Psoas muscle (tissue), 8 donors: ENCODE results near the gene CSF3R. TPM values are rescaled to one million over a fixed set of nuclear protein-coding genes. Genes with fewer than 3 reads are reported as not detected.

ENCODE experiments used
- ATAC-seq, 4 donors: fragments of 200-7000 bp; cut with Tn5 transposase; one replicate each; pipeline ENCODE4 v1.9.1; 2020; ENCODE audit warnings: moderate library complexity in 3 of 4, mild to moderate bottlenecking in 2 of 4
- DNase-seq, 2 donors: peaks; one replicate each; pipeline ENCODE4 v3.0.0-alpha.2; 2020
- H3K27ac ChIP-seq: fragments of 200-600 bp; one replicate; pipeline ENCODE4 v1.8.0; 2022
- H3K27me3 ChIP-seq, 3 donors: fragments of 200-600 bp in 1 of 3; one replicate each; pipeline versions ENCODE4 v1.6.1 to v1.8.0; 2013 to 2022; ENCODE audit warnings: low read length in 2 of 3, mild to moderate bottlenecking in 2 of 3, moderate library complexity in 1 of 3; ENCODE audit not compliant: insufficient read depth in 3 of 3
- H3K36me3 ChIP-seq, 2 donors: fragments of 200-600 bp in 1 of 2; one replicate each; pipeline versions ENCODE4 v1.6.1 to v1.8.0; 2013 to 2022; ENCODE audit warnings: low read depth in 1 of 2, mild to moderate bottlenecking in 1 of 2, moderate library complexity in 1 of 2; ENCODE audit not compliant: insufficient read depth in 1 of 2
- H3K4me1 ChIP-seq: fragments of 200-600 bp; one replicate; pipeline ENCODE4 v1.8.0; 2022
- H3K4me3 ChIP-seq: fragments of 200-600 bp; one replicate; pipeline ENCODE4 v1.8.0; 2022; ENCODE audit warnings: mild to moderate bottlenecking
- H3K9me3 ChIP-seq: fragments of 200-600 bp; one replicate; pipeline ENCODE4 v1.8.0; 2022
- WGBS, 3 donors: extraction: QIAGEN DNeasy Blood & Tissue Kit; methylation state at CpG; one replicate each; pipeline versions ENCODE4 v1.1.6 to v1.1.7; 2013; 5-methylcytosine and 5-hydroxymethylcytosine counted together
- intact Hi-C, 2 donors: fragments of 100-400 bp; cut with DNase I; formaldehyde crosslinking; loops; one replicate each; pipeline versions ENCODE4 v1.11.0 to v1.14.2; 2022
- polyA plus RNA-seq, 3 donors: library from polyadenylated mRNA; stranded (reverse); fragments of 200-250 nt; gene quantifications; one replicate each; pipeline ENCODE4 v1.2.3, GENCODE V29; 2013
- total RNA-seq, 4 donors: library from RNA; stranded (reverse); fragmentation: NEBNext Ultra II Directional in 2 of 4; extraction: Animal tissue kit (Norgen Biotek cat#: 25700) in 2 of 4; gene quantifications; one replicate each; pipeline versions ENCODE4 v1.2.1 to v1.2.4, GENCODE V29; 2021 to 2023
- TF ChIP-seq, protein P1 (sequence below): fragments of 200-600 bp; IDR thresholded peaks from one replicate; pipeline ENCODE4 v1.8.0; 2022; ENCODE audit warnings: antibody characterized with exemption
- donor health status: healthy with polysubstance abuse.
- donor health status: DM: no; HTN: no; CAD: no; lungs with moderate emphysema.
- donor health status: Bipolar disorder and iron deficiency.
- donor health status: healthy.
- donor health status: DM: yes; HTN: yes; CAD: no.
- donor health status: DM: no; HTN: no; CAD: no.
- donor health status: DM: no; HTN: no; CAD: no.
- donor health status: DM: yes; HTN: yes; CAD: no.

Gene CSF3R
- total and polyA plus RNA-seq, 7 donors: 0.52 to 6.5 (median 1.9) TPM

DNA sequence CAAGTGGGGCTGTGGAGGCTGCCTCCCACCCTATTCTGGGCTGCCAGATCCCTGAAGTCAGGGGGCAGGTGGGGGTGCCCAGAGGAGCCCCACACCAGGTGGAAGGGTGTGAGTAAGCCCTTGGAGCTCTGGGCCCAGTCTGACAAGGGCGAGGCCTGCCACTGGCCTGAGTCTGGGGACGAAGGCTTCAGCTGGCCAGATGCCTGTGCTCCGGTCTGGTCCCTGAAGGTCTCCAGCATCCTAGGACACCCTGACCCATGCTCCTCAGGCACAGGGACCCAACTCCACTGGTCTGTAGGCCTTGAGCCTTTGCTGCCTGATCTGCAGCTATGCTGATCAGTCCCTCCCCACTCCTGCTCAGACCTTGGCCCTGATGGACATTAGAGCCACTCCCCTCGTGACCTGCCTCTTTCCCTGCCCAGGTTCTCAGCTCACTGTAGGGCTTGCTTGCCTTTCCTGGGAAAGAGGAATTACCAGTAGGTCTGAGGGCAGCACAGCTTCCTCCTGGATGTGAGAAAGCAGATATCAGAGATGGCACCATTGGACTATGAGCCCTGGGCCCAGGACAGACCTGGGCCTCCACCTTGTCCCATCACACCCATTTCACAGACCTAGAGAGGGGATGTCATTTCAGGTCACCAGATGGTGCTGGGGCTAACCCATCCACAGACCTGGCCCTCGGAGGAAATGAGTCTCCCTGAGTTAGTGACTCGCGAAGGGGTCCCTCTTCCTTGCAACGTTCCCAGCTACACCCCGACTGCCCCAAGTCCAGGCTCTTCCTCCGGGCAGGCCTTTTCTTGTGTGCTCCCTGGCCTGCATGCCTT, 32.8 kb upstream of the CSF3R start:
- no peak overlapping the region for H3K4me3 ChIP-seq
- WGBS, 3 donors: 80 to 87% (median 85%) methylated on average over 9 to 10 of the region's 10 CpGs
- DNase-seq: no peak
- peaks cover 0 to 10% (median 0%) of the 10 kb centered on the region in 3 donors for H3K27me3 ChIP-seq
- TF ChIP-seq, protein P1, sequence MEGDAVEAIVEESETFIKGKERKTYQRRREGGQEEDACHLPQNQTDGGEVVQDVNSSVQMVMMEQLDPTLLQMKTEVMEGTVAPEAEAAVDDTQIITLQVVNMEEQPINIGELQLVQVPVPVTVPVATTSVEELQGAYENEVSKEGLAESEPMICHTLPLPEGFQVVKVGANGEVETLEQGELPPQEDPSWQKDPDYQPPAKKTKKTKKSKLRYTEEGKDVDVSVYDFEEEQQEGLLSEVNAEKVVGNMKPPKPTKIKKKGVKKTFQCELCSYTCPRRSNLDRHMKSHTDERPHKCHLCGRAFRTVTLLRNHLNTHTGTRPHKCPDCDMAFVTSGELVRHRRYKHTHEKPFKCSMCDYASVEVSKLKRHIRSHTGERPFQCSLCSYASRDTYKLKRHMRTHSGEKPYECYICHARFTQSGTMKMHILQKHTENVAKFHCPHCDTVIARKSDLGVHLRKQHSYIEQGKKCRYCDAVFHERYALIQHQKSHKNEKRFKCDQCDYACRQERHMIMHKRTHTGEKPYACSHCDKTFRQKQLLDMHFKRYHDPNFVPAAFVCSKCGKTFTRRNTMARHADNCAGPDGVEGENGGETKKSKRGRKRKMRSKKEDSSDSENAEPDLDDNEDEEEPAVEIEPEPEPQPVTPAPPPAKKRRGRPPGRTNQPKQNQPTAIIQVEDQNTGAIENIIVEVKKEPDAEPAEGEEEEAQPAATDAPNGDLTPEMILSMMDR: no peak
- H3K36me3 ChIP-seq: no peaks in the 10 kb centered on the region
- ATAC-seq: no peak
- H3K27ac ChIP-seq: no peak overlapping the region
- H3K4me1 ChIP-seq: no peaks in the 10 kb centered on the region
- intact Hi-C loops: no loop called here
- H3K9me3 ChIP-seq: no peaks in the 10 kb centered on the region

DNA sequence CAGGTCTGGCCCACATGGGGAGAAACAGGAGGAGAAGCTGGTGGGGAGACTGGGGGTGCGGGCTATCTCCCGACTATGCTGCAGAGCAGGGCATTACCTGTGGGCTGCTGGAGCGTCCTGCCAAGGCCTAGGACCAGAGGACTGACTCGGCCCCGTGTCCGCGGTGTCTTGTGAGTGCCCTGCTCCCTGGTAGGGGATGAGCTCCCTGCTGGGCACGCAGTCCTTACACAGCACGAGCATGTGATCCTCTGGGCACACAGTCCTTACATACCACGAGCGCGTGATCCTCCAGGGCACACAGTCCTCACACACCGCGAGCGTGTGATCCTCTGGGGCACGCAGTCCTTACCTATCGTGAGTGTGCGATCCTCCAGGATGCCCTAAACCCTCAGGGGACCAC, 31.8 kb upstream of the CSF3R start:
- 85 to 87% (median 85%) methylated on average over 18 of the region's 18 CpGs for WGBS, 3 donors

GRCh38 chr1:36513676-36514473, 31.2 kb upstream of the CSF3R start:
- H3K9me3 ChIP-seq: no peaks in the 10 kb centered on the region
- no peak overlapping the region for H3K4me3 ChIP-seq
- intact Hi-C loops: no loop called here
- 53 to 56% (median 55%) methylated on average over 12 of the region's 12 CpGs for WGBS, 3 donors
- H3K4me1 ChIP-seq: no peaks in the 10 kb centered on the region
- ATAC-seq (no peak), DNase-seq (no peak)
- TF ChIP-seq, protein P1: no peak
- peaks cover 0 to 13% (median 0%) of the 10 kb centered on the region in 3 donors for H3K27me3 ChIP-seq
- H3K36me3 ChIP-seq: no peaks in the 10 kb centered on the region
- H3K27ac ChIP-seq: no peak overlapping the region

More for the DNA sequence above, 31.8 kb upstream of the CSF3R start:
- no peaks in the 10 kb centered on the region for H3K9me3 ChIP-seq
- H3K36me3 ChIP-seq: no peaks in the 10 kb centered on the region
- H3K4me3 ChIP-seq: no peak overlapping the region
- H3K4me1 ChIP-seq: no peaks in the 10 kb centered on the region
- DNase-seq (no peak), ATAC-seq (no peak)
- H3K27me3 ChIP-seq: peaks cover 0 to 13% (median 0%) of the 10 kb centered on the region in 3 donors
- no peak overlapping the region for H3K27ac ChIP-seq
- intact Hi-C loops: no loop called here
- TF ChIP-seq, protein P1: no peak

GRCh38 chr1:36512842-36513241, 30.1 kb upstream of the CSF3R start:
- no peaks in the 10 kb centered on the region for H3K9me3 ChIP-seq
- intact Hi-C loops: no loop called here
- H3K4me3 ChIP-seq: no peak overlapping the region
- DNase-seq (no peak), ATAC-seq (no peak)
- WGBS, 3 donors: 57 to 68% (median 58%) methylated on average over 1 of the region's 1 CpG
- no peak overlapping the region for H3K27ac ChIP-seq
- no peaks in the 10 kb centered on the region for H3K36me3 ChIP-seq
- peaks cover 0 to 13% (median 1%) of the 10 kb centered on the region in 3 donors for H3K27me3 ChIP-seq
- no peaks in the 10 kb centered on the region for H3K4me1 ChIP-seq
- TF ChIP-seq, protein P1: no peak
